NCI-H2107 (cell line): Measurements from ENCODE around the gene CD1C.
"Not testable (repeated sequence)": the region's sequence is repeated elsewhere in the genome, so short reads cannot be mapped to it uniquely, and the experiment has no call there.

Source experiments
- DNase-seq: peaks from one replicate; lab custom pipeline; 2025; lab: John Stamatoyannopoulos, UW

CD1C gene

GRCh38 chr1:158329300-158329699 lies 39.6 kb downstream of the CD1C start:
- no peak for DNase-seq

- DNase-seq: no peak
Observed at GRCh38 chr1:158329733-158330132, 40.0 kb downstream of the CD1C start.

GRCh38 chr1:158330391-158331105 lies 40.8 kb downstream of the CD1C start:
- DNase-seq: no peak

GRCh38 chr1:158331106-158331425 lies 41.3 kb downstream of the CD1C start:
- DNase-seq: no peak

DNA sequence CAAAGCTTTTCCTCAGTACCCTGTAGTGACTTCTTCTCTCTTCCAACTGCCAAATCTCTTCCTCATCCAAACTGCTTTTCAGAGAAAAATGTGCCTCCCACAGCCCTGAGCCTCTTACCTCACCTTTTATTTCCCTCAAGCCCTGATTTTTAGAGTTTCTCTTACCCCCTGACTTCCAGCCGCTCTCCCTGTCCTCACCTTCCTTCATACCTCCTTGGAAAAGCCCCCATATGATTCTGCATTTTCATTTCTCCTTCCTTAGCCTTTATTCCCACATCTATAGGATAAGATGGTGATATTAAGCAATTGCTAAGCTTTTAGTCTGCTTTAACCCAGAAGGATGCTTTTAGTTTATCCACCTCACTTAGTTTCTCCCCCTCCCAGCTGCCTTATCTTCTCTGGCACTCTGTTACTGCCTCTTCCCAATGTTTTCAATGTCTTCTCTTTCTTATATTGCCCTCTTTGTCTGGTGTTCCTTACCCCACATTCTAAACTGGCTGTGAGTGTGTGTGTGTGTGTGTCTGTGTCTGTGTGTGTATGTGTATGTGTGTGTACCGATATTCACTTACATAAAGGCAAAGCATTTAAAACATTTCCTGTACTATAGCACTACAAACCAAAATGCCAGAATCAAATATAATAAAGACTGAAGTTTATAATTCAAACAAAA lies 41.9 kb downstream of the CD1C start, which contains the start of gene CD1B:
CD1B (minus strand) TSS at position 51 of the 670 bp plus-strand sequence. CDS start 108 bp downstream, outside the sequence.
- DNase-seq: no peak

DNA sequence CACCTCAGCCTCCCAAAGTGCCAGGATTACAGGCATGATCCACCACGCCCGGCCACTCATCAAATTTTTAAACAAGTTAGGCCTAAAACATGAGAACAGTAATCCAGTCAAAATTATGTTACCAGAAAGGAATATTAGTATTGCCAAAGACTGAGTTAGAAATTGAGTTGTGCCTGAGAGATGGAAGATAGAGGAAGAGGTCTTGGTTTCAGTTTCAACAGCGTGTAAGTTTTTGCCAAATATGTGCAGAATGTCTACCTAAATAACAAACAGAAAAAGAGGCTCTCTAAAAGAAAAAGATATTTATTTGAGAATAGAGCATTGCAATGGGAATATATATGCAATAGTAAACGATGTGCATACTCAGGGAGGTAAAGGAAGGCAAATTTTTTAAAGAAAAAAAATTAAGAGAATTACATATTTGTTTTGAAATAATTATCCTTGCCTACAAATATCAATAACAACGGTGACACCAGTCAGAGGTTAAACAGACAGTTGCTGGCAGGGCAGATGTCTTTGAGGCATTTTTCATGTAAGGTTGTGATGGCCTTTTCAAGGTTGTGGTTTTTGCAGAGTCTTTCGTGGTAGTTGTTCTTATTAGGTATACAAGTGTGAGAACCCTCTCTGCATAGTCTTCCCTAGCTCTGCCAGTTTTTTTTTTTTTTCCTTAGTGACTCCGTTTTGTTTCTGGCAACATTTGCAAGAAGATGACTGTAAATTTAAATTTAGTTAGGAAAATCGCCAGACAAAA lies 43.9 kb downstream of the CD1C start:
- DNase-seq: no peak

GRCh38 chr1:158334526-158335212 lies 44.9 kb downstream of the CD1C start:
- DNase-seq: no peak

GRCh38 chr1:158335213-158335532 lies 45.5 kb downstream of the CD1C start:
- no peak for DNase-seq

DNA sequence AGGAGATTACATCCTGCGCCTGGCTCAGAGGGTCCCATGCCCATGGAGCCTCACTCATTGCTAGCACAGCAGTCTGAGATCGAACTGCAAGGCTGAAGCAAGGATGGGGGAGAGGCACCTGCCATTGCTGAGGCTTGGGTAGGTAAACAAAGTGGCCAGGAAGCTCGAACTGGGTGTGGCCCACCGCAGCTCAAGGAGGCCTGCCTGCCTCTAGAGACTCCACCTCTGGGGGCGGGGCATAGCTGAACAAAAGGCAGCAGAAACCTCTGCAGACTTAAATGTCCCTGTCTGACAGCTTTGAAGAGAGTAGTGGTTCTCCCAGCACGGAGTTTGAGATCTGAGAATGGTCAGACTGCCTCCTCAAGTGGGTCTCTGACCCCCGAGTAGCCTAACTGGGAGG lies 46.7 kb downstream of the CD1C start:
- not testable (repeated sequence) for DNase-seq
